GM18873 (cell line): ENCODE measurements around the gene LCN15.

Source experiments
- ATAC-seq: cut with Tn5 transposase; IDR thresholded peaks from one replicate; pipeline ENCODE4 v1.9.1; 2021; ENCODE audit warnings: mild to moderate bottlenecking, moderate library complexity, moderate number of reproducible peaks; ENCODE audit not compliant: unreplicated experiment, low FRiP score

Gene LCN15

GRCh38 chr9:136724772-136725171 is 39.5 kb downstream of the LCN15 start:
- ATAC-seq: no peak

DNA sequence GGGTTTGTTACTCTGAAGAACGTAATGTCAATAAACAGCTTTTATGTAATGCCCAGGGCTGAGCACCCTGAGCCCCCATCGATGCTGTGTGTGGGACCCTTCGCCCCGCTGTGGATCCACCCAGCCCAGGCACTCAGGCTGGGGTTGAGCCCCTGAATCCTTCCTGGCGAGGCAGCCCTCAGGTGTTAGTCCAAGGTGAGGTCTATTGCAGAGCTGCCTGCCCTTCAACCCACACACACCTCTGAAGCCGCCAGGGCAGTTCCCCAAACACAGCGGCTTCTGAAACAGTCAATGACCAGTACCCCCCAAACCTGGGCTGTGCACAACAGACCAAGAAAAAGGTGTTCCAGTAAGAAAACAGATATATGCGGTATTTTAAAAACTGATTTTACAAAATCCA is 40.3 kb downstream of the LCN15 start:
- no peak for ATAC-seq

DNA sequence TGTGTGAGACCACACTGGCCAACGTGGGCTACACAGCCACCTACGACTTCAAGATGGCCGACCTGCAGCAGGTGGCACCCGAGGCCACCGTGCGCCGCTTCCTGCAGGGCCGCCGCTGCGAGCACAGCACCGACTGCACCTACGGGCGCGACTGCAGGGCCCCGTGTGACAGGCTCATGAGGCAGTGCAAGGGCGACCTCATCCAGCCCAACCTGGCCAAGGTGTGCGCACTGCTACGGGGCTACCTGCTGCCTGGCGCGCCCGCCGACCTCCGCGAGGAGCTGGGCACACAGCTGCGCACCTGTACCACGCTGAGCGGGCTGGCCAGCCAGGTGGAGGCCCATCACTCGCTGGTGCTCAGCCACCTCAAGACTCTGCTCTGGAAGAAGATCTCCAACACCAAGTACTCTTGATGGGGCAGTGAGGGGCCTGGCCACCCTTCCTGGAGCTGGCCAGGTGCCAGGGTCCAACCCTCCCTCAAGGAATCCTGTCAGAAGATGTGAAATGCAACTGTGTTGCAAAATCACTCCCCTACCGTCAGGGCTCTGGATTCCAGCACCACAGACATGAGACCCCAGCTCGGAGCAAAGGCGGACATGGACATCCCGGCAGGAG is 40.8 kb downstream of the LCN15 start:
- ATAC-seq: no peak

DNA sequence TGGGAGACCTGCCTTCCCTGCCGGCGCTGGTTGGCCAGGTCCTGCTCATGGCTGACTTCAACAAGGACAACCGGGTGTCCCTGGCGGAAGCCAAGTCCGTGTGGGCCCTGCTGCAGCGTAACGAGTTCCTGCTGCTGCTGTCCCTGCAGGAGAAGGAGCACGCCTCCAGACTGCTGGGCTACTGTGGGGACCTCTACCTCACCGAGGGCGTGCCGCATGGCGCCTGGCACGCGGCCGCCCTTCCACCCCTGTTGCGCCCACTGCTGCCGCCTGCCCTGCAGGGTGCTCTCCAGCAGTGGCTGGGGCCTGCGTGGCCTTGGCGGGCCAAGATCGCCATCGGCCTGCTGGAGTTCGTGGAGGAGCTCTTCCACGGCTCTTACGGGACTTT is 41.4 kb downstream of the LCN15 start:
- ATAC-seq: no peak

DNA sequence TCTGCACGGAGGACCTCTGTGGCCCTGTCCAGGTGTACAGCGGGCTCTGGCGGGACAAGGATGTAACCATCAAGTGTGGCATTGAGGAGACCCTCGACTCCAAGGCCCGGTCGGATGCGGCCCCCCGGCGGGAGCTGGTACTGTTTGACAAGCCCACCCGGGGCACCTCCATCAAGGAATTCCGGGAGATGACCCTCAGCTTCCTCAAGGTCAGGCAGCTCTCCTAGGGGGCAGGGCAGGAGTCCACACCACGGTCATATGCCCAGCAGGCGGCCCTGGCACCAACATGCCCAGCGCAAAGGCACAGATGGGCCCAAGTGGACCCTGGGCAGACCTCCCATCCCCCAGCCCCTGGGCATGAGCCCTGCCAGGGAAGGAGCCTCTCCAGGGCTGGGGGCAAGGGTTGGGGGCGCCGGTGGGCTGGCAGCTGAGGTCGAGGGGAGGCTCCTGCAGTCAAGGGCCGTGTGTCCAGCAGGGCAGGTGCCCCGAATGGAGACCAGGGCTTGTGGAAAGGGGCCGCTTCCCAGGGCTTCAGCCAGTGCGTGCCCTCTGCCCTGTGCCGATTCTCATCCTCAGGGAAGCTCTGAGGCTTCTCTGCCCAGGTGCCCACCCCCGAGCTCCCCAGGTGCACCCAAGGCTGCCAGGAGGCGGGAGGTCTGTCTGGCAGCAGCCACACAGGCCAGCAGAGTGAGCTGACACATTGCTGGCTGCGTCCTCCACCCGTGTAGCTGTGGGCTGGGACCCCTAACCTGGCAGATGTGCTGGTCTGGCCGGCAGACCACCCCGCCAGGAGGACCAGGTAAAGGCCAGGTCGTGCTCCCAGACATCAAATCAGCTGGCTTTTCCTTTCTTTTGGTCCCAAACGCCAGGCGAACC is 42.0 kb downstream of the LCN15 start:
- ATAC-seq: no peak

DNA sequence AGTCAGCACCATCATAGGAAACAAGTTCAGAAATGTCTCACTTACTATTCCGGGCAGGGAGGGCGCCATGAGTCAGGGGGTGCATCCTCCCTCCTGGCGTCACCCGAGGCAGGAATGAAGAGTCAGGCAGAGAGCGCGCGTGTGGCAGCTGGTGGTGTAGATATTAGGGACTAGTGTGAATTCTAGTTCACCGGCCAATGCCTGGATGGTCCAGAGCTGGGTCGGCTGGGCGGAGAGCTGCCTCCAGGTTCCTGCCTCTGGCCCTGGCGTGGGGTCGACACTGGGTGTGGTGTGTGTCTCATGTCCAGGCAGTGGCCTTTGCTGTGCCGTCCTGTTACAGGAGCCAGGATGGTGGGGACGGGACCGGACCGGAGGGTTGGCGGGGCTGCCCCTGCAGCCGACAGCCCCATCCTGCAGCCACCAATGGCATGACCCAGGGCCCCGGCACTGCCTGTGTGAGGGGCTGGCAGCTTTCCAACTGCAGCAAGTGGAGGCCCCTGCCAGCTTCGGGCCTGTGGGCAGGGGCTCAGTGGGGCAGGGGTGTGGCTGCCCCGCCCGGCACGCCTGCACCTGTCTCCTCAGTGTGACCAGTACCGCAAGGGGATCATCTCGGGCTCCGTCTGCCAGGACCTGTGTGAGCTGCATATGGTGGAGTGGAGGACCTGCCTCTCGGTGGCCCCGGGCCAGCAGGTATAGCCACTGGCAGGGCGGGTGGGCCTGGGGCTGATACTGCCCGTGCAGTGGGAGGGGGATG is 42.8 kb downstream of the LCN15 start:
- ATAC-seq: no peak

DNA sequence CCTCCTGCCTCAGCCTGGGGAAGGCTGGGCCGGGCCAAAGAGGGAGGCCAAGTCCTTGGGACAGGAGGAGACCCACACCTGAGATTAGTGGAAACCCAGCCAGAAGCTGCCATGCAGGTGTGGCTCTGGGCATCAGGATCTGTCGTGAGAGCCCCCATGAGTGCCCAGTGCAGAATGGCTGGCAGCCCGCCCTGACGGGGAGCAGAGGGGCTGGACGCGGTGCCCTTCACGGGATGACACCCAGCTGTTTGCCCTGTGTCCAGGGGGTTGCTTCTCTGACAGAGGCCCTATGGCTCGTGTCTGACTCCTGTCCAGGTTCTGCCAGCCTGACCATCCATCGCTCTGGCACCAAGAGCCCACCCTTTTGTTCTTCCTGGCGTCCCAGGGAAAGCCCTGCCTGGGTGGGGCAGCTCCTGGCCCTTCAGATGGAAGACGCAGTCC is 43.4 kb downstream of the LCN15 start:
- no peak for ATAC-seq

DNA sequence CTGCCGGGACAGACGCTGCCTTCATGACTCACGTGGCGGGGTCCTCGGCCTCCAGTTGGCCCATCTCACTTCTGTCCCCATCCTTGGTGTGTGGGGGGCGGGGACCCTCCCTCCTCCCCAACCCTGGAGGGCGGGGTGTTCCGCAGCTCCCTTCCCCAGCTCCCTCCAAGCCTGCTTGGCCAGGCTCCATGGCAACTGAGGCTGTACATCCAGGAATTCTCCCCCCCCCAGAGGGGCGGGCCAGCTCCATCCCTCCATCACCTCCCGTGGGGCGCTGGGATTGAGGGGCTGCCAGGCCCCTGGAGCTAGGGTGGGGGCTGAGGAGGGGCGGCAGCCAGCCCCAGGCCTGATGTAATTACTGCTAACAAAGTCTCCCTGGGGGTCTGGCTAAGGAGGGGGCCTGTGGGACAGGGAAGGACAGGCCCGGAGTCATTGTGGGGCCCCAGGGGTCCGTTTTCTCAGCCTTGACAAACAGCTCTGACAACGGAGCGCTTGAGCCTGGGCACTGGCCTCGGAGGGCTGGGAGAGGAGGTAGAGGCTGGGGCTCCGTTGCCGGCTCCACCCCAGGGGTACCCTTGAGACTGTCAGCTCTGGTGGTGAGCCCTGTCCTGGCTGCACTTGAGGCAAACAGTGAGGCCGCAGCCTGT is 43.9 kb downstream of the LCN15 start:
- no peak for ATAC-seq

GRCh38 chr9:136719195-136719880 is 45.0 kb downstream of the LCN15 start:
- no peak for ATAC-seq

DNA sequence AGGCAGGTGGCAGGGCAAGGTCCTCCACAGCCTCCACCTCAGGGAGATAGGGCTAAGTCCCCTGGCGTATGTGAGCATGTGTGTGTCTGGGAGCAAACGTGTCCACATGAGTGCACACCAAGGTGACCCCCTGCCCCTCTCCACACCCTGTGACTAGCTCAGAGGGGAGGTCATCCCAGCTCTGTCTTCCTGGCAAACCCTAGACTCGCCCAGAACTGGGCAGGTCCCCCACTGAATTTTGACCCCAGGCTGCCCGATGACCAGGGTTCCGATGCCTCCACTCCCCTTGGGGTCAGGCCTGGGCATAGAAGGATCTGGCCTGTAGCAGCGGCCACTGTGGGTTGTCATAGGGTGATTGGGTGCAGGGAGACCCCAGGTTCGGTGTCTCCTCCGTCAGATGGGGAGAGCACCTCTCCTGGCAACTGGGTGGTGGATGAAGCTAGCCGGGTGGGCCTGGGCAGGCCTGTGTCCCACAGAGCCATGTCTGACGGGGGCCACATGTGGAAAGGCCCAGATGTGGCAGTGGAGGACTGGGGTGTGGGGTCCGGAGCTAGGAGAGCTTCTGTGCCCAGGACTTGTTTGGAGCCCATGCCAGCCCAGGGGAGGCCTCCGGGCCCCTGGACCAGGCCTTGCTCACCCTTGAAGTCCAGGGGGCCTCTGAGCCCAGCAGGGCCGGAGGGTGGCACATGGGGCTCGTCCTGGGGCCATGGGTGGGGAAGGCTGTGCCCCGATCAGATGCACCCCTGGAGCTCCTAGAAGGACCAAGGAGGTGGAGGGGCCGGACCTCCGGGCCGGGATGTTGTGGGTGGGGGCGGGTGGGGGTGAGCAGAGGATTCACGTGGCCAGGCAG is 45.7 kb downstream of the LCN15 start:
- ATAC-seq: no peak

DNA sequence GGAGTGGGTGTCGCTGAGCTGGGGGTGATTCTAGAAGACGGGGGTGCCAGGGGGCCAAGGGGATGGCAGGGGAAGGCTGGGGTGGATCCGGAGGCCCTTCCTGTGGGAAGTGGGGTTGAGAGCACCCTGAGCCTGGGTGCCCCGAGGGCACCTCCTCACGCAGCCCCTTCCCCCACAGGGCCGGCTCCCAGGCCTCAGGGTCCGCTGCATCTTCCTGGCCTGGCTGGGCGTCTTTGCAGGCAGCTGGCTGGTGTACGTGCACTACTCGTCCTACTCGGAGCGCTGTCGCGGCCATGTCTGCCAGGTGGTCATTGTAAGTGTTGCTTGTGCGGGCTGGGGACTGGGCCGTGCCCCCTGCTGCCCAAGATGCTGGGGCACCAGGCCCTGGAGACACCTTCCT is 46.9 kb downstream of the LCN15 start:
- no peak for ATAC-seq

DNA sequence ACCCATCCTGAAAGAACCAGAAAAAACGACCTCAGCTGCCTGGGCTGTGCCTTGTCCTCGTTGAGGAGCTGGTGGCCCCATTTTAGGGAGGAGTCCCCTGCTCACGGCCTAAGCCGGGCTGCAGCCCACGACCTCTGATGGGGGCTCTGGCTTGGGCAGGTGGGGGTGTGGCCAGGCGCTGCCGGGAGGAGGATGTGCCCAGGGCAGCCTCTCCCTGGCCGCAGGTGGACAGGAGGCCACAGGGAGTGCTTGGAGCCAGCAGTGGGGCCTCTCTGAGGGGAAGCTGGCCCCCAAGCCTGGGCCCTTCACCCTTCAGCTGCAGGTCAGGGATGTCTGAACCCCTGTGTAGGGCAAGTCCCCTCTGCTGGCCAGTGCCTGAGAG is 49.4 kb downstream of the LCN15 start:
- ATAC-seq: no peak

DNA sequence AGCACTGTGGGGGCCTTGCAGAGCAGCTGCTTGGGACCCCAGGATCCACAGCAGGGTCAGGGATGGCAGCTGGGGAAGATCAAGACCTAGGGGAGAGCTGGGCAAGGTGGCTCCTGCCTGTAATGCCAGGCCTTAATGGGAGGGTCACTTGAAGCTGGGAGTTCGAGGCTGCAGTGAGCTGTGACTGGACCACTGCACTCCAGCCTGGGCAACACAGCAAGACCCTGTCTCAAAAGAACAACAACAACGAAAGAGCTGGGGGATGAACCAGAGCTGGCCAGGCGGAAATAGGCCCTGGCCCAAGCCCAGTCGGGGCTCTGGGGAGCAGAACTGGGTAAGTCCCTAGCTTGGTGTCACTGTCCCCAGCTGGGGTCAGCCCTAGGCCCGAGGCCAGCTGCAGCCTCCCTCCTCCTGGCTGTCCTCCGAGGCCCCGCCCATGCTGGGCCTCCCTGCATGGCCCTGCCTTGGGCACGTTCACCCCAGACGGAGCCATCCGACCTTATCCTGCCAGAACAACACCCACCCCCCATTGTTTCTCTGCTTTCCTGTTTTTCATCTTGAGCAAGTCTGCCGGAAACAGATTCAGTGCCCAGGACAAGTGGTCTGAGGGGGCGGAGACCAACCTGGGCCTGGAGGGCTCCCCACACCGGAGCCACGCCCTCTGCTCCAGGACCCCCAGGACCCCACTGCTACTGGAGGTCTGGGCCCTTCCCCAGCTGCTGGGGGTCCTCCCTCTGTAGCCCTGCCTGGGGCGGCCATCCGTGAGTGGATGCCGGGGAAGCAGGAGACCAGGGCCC is 50.0 kb downstream of the LCN15 start:
- no peak for ATAC-seq

DNA sequence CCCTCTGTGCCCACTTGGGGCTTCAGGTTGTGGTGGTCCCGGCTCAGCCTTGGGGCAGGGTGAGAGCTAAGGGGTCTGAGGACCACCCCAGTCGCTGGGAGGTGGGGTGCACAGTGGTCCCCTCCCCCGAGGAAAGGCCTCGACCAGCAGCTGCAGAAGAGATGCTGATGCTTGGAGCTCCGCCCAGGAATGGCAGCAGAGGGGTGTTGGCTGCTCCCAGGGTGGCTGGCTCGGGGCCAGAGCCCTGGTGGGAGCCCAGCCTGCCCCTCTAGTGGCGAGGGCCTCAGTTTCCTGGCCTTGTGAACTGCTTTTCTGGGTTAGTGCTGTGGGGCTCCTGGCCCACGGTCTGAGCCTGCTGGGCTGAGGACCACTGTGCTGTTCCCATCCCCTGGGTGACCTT is 50.8 kb downstream of the LCN15 start:
- ATAC-seq: no peak

DNA sequence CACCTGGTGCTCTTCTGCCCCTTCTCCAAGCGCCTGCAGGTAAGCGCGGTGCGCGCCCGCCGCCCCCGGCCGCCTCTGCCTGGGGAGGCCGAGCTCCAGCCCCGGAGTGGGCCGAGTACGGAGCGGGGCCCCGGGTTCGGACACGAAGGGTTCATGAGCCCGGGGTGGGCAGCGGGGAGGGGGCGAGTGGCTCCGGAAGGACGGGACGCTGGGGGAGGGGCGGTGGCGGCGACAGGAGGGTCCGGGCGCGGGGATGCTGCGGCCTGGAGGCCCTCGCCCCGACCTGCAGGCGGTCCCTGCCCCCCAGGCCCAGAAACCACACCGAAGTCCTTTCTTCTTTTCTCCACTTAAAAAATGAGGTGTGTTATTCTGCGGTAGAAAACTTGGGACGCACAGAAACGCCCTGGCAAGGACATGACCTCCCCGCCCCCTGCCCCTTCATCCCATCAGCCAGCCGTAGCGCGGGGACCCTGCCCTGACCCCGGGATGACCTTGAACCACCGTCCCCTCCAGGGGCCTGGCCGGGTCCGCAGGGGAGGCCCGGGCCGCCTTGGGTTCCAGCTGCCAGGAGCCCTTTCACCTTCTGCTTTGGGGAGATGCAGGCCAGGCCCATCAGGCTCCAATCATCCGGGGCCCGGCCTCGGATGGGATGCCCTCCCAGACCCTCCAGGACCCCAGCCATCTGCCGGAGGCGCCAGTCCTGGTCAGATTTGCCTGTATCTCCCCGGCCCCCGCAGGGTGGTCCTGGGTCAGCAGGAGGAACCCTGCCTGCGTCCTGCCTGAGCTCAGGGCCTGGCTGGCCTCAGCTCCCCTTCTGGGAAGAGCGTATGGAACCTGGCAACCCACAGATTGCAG is 51.4 kb downstream of the LCN15 start:
- ATAC-seq: no peak

- ATAC-seq: no peak
Measured at GRCh38 chr9:136711751-136712689, 52.3 kb downstream of the LCN15 start, which contains the start of gene DIPK1B. Gene DIPK1B (plus strand): TSS chr9:136712572. CDS start chr9:136712666, 94 bp downstream.
